ENCODE measurements around the gene ING2.

ING2 gene

GRCh38 chr4:183483997-183484396 is 20.9 kb upstream of the ING2 start:
- no peak for DNase-seq (ENCODE audit: low read depth)
- TF ChIP-seq CTCF (conservative IDR thresholded peaks at IDR 0.05; ENCODE audit: control insufficient read depth, insufficient read depth, low read depth, low read length), result no peak
- no peak overlapping the region for H3K4me3 ChIP-seq (ENCODE audit: control insufficient read depth, low read depth, low read length)

GRCh38 chr4:183485411-183486160 is 19.3 kb upstream of the ING2 start:
- H3K4me3 ChIP-seq (ENCODE audit: control insufficient read depth, low read depth, low read length), result no peak overlapping the region
- no peak for TF ChIP-seq CTCF (conservative IDR thresholded peaks at IDR 0.05; ENCODE audit: control insufficient read depth, insufficient read depth, low read depth, low read length)
- peak; percentile 66 for DNase-seq (ENCODE audit: low read depth)

- no peak for TF ChIP-seq CTCF (conservative IDR thresholded peaks at IDR 0.05; ENCODE audit: control insufficient read depth, insufficient read depth, low read depth, low read length)
- peak; percentile 61 for DNase-seq (ENCODE audit: low read depth)
- no peak overlapping the region for H3K4me3 ChIP-seq (ENCODE audit: control insufficient read depth, low read depth, low read length)
Observed at GRCh38 chr4:183492791-183493222, 12.1 kb upstream of the ING2 start.

- no peak for TF ChIP-seq CTCF (conservative IDR thresholded peaks at IDR 0.05; ENCODE audit: control insufficient read depth, insufficient read depth, low read depth, low read length)
- DNase-seq (ENCODE audit: low read depth), result no peak
- H3K4me3 ChIP-seq (ENCODE audit: control insufficient read depth, low read depth, low read length), result no peak overlapping the region
Observed at GRCh38 chr4:183493246-183493645, 11.6 kb upstream of the ING2 start.

- no peak overlapping the region for H3K4me3 ChIP-seq (ENCODE audit: control insufficient read depth, low read depth, low read length)
- DNase-seq (ENCODE audit: low read depth), result no peak
- no peak for TF ChIP-seq CTCF (conservative IDR thresholded peaks at IDR 0.05; ENCODE audit: control insufficient read depth, insufficient read depth, low read depth, low read length)
Observed at GRCh38 chr4:183495184-183495583, 9.7 kb upstream of the ING2 start.

GRCh38 chr4:183499389-183499788 is 5.5 kb upstream of the ING2 start:
- no peak overlapping the region for H3K4me3 ChIP-seq (ENCODE audit: control insufficient read depth, low read depth, low read length)
- no peak for DNase-seq (ENCODE audit: low read depth)
- no peak for TF ChIP-seq CTCF (conservative IDR thresholded peaks at IDR 0.05; ENCODE audit: control insufficient read depth, insufficient read depth, low read depth, low read length)
